A549 (cell line): ENCODE data around the gene NT5DC2. TPM values are rescaled to one million over a fixed set of nuclear protein-coding genes. Genes with fewer than 3 reads are reported as not detected.

ENCODE experiments used
- ATAC-seq, 2 experiments: fragments of 200-7000 bp in 1 of 2; fragments of >200 bp in 1 of 2; cut with Nextera tagmentation in 1 of 2; cut with Tn5 transposase in 1 of 2; 3 replicates each; pipeline versions ENCODE4 v1.8.0 to v1.9.1; 2018 to 2020; ENCODE audit warnings: mild to moderate bottlenecking in 1 of 2, moderate library complexity in 1 of 2
- CTCF ChIA-PET: fragments of 300-600 bp; sonication (Branson Sonifier 250); formaldehyde crosslinking; extraction: SDS; loops from one replicate; lab custom pipeline; 2021; ENCODE audit warnings: antibody characterized with exemption, inconsistent platforms; lab: Yijun Ruan, JAX
- POLR2A ChIA-PET: fragments of 350-600 bp; formaldehyde crosslinking; extraction: SDS; loops from one replicate; lab custom pipeline; 2021; ENCODE audit warnings: antibody characterized with exemption, inconsistent platforms; lab: Yijun Ruan, JAX
- DNase-seq, 2 experiments: peaks; one replicate each; pipeline versions ENCODE4 v3.0.0 to v3.0.0-alpha.2; 2011 to 2016; ENCODE audit warnings: low read depth in 1 of 2, low spot score in 1 of 2
- FAIRE-seq: peaks from 2 replicates; lab custom pipeline; 2011; peaks lifted over from hg19 to GRCh38; lab: Jason Lieb, UNC
- H3K27ac ChIP-seq, 2 experiments: fragments of >200 bp; sonication (Bioruptor Twin); formaldehyde crosslinking; 3 replicates each; pipeline ENCODE4 v1.5.1; 2016 to 2017
- H3K4me1 ChIP-seq: fragments of >200 bp; sonication (Bioruptor Twin); formaldehyde crosslinking; 3 replicates; pipeline ENCODE4 v1.6.1; 2016
- H3K4me2 ChIP-seq: fragments of >200 bp; sonication (Bioruptor Twin); formaldehyde crosslinking; 3 replicates; pipeline ENCODE4 v1.6.1; 2016
- H3K4me3 ChIP-seq: fragments of >200 bp; sonication (Bioruptor Twin); formaldehyde crosslinking; 3 replicates; pipeline ENCODE4 v1.5.1; 2016
- H3K9me3 ChIP-seq: fragments of >200 bp; sonication (Bioruptor Twin); formaldehyde crosslinking; 3 replicates; pipeline ENCODE4 v1.6.1; 2016
- BCL3 ChIP-seq: fragments of >200 bp; sonication (Bioruptor Twin); formaldehyde crosslinking; IDR thresholded peaks from 3 replicates; pipeline ENCODE4 v1.6.1; 2016
- CTCF ChIP-seq: fragments of >200 bp; sonication (Bioruptor Twin); formaldehyde crosslinking; IDR thresholded peaks from 3 replicates; pipeline ENCODE4 v1.5.1; 2016
- EHMT2 ChIP-seq: fragments of 200-600 bp; sonication (generic); IDR thresholded peaks from 2 replicates; pipeline ENCODE4 v1.6.1; 2016; ENCODE audit warnings: antibody characterized with exemption, low read depth, mild to moderate bottlenecking, moderate library complexity
- FOSL2 ChIP-seq, 2 experiments: fragments of 450-650 bp in 1 of 2; fragments of >200 bp in 1 of 2; sonication (Bioruptor Twin) in 1 of 2; formaldehyde crosslinking; IDR thresholded peaks; 2 replicates each; pipeline versions ENCODE4 v1.5.0 to v1.6.1; 2016 to 2020; ENCODE audit warnings: mild to moderate bottlenecking in 1 of 2, moderate library complexity in 1 of 2
- GATA3 ChIP-seq: IDR thresholded peaks from 2 replicates; pipeline ENCODE4 v1.6.1; 2012; ENCODE audit warnings: borderline replicate concordance
- HMGXB4 ChIP-seq: fragments of 250-450 bp; sonication (Bioruptor Pico); IDR thresholded peaks from 2 replicates; pipeline ENCODE4 v1.5.0; 2021; ENCODE audit warnings: mild to moderate bottlenecking, moderate library complexity, borderline replicate concordance
- HOXA7 ChIP-seq: fragments of 250-450 bp; sonication (Bioruptor Pico); IDR thresholded peaks from 2 replicates; pipeline ENCODE4 v1.5.0; 2020; ENCODE audit warnings: mild to moderate bottlenecking, moderate library complexity
- HOXB13 ChIP-seq: fragments of 250-450 bp; sonication (Bioruptor Pico); IDR thresholded peaks from 2 replicates; pipeline ENCODE4 v1.5.0; 2020; ENCODE audit warnings: low read depth, mild to moderate bottlenecking, moderate library complexity
- JUN ChIP-seq, 2 experiments: fragments of >200 bp; sonication (Bioruptor Twin); formaldehyde crosslinking; IDR thresholded peaks; 2 replicates in 1 of 2; 3 replicates in 1 of 2; pipeline ENCODE4 v1.6.1; 2016 to 2017
- KDM1A ChIP-seq: fragments of 200-600 bp; sonication (generic); IDR thresholded peaks from 2 replicates; pipeline ENCODE4 v1.6.1; 2016; ENCODE audit warnings: low read depth, mild to moderate bottlenecking
- KDM5A ChIP-seq: fragments of 200-600 bp; sonication (generic); IDR thresholded peaks from 2 replicates; pipeline ENCODE4 v1.6.1; 2016; ENCODE audit warnings: antibody characterized with exemption, mild to moderate bottlenecking
- MAZ ChIP-seq: fragments of 150-350 bp; IDR thresholded peaks from 2 replicates; pipeline ENCODE4 v1.6.1; 2014; ENCODE audit warnings: antibody characterized with exemption, low read depth, low read length, borderline replicate concordance
- NPAS2 ChIP-seq: fragments of 250-450 bp; sonication (Bioruptor Pico); IDR thresholded peaks from 2 replicates; pipeline ENCODE4 v1.8.0; 2022; ENCODE audit warnings: mild to moderate bottlenecking, moderate library complexity, borderline replicate concordance
- PBX3 ChIP-seq: IDR thresholded peaks from 2 replicates; pipeline ENCODE4 v1.6.1; 2012
- POLR2A ChIP-seq: IDR thresholded peaks from 2 replicates; pipeline ENCODE4 v1.6.1; 2012; ENCODE audit warnings: mild to moderate bottlenecking, low read length
- POLR2AphosphoS2 ChIP-seq: conservative IDR thresholded peaks from 2 replicates; pipeline ENCODE4 v1.6.1; 2012; ENCODE audit warnings: low read length, improper control_type of control experiment, inconsistent platforms
- RFX5 ChIP-seq: fragments of 450-650 bp; IDR thresholded peaks from 2 replicates; pipeline ENCODE4 v1.7.1; 2014; ENCODE audit warnings: antibody characterized with exemption, mild to moderate bottlenecking, moderate library complexity
- SREBF2 ChIP-seq: fragments of 450-650 bp; IDR thresholded peaks from 2 replicates; pipeline ENCODE4 v1.6.1; 2014; ENCODE audit warnings: mild to moderate bottlenecking, moderate library complexity
- TP53 ChIP-seq: fragments of 250-450 bp; sonication (Bioruptor Pico); IDR thresholded peaks from 2 replicates; pipeline ENCODE4 v1.5.0; 2021; ENCODE audit warnings: mild to moderate bottlenecking, moderate library complexity
- WGBS: methylation state at CpG from one replicate; pipeline ENCODE4 v1.1.6; 2017; ENCODE audit errors: missing lambda C conversion rate; 5-methylcytosine and 5-hydroxymethylcytosine counted together
- polyA plus RNA-seq, 4 experiments: library from polyadenylated mRNA; depleted of rRNA in 3 of 4; stranded (reverse); fragments of >200 nt; fragmentation: RNase III in 1 of 4; extraction: RNeasy Plus Mini Kit Qiagen cat#74134 plus additional on column Dnase treatment in 1 of 4; gene quantifications; 2 replicates in 3 of 4; 3 replicates in 1 of 4; pipeline ENCODE4 v1.2.3, GENCODE V29; 2011 to 2017
- small RNA-seq, 6 experiments: library from RNA; depleted of rRNA; stranded (forward); fragments of <200 nt; gene quantifications; one replicate each; pipeline ENCODE3, GENCODE V24; 2012

NT5DC2 gene
- polyA plus RNA-seq, 2 of the 4 experiments (the other 2 are of a cell fraction), result 23.2 to 81.1 TPM

GRCh38 chr3:52477076-52477795 is 56.4 kb downstream of the NT5DC2 start:
- DNase-seq (no peak), ATAC-seq (no peak), FAIRE-seq (no peak)
- Histone ChIP-seq H3K27ac (no peak overlapping the region), H3K4me2 (no peak overlapping the region), H3K4me1 (no peaks in the 10 kb centered on the region), H3K9me3 (no peaks in the 10 kb centered on the region), H3K4me3 (no peak overlapping the region)
- WGBS, result 86% methylated on average over 8 of the region's 16 CpGs
- ChIA-PET POLR2A (no interaction called here), CTCF (no interaction called here)
- TF ChIP-seq GATA3 (no peak), BCL3 (no peak), SREBF2 (no peak), JUN (IDR thresholded peaks at IDR 0.05) (no peak), PBX3 (no peak), NPAS2 (CRISPR knock-in tag) (no peak), KDM5A (no peak), FOSL2 (IDR thresholded peaks at IDR 0.05) (no peak), FOSL2 (CRISPR knock-in tag; IDR thresholded peaks at IDR 0.05) (no peak), MAZ (no peak), HOXB13 (CRISPR knock-in tag) (no peak), HOXA7 (CRISPR knock-in tag) (no peak), POLR2A (no peak), CTCF (no peak), RFX5 (no peak), HMGXB4 (CRISPR knock-in tag) (no peak), EHMT2 (no peak), KDM1A (no peak), TP53 (CRISPR knock-in tag) (no peak), POLR2AphosphoS2 (no peak)

Small RNA genes within 50 kb of the gene (small RNA-seq; reads per million reads assigned to genes)
- 0 reads per million in 6 experiments for gene RNU6-856P
- 0 reads per million in 6 experiments for gene RNU6ATAC16P

Other genes starting within 250 kb of the NT5DC2 start
- 4.4 and 5.7 TPM in 2 replicates for gene GLYCTK, start 246.0 kb downstream of the NT5DC2 start, polyA plus RNA-seq (2011; rRNA removed)
- gene GLYCTK, start 246.0 kb downstream of the NT5DC2 start, polyA plus RNA-seq (2017; fragmentation: RNase III; extraction: RNeasy Plus Mini Kit Qiagen cat#74134 plus additional on column Dnase treatment), result 4.6 to 5.1 TPM (median 4.9 TPM) in 3 replicates
- gene DNAH1, start 217.5 kb downstream of the NT5DC2 start, polyA plus RNA-seq (2011; rRNA removed), result 1.6 and 2.9 TPM in 2 replicates
- 0.63 to 0.88 TPM (median 0.65 TPM) in 3 replicates for gene DNAH1, start 217.5 kb downstream of the NT5DC2 start, polyA plus RNA-seq (2017; fragmentation: RNase III; extraction: RNeasy Plus Mini Kit Qiagen cat#74134 plus additional on column Dnase treatment)
- gene BAP1, start 123.8 kb downstream of the NT5DC2 start, polyA plus RNA-seq (2011; rRNA removed), result 32.7 and 36.0 TPM in 2 replicates
- 33.3 to 39.4 TPM (median 38.1 TPM) in 3 replicates for gene BAP1, start 123.8 kb downstream of the NT5DC2 start, polyA plus RNA-seq (2017; fragmentation: RNase III; extraction: RNeasy Plus Mini Kit Qiagen cat#74134 plus additional on column Dnase treatment)
- gene PHF7, start 123.2 kb downstream of the NT5DC2 start, polyA plus RNA-seq (2011; rRNA removed), result 4.0 and 6.0 TPM in 2 replicates
- 2.7 to 3.8 TPM (median 3.0 TPM) in 3 replicates for gene PHF7, start 123.2 kb downstream of the NT5DC2 start, polyA plus RNA-seq (2017; fragmentation: RNase III; extraction: RNeasy Plus Mini Kit Qiagen cat#74134 plus additional on column Dnase treatment)
- gene SEMA3G, start 88.8 kb downstream of the NT5DC2 start, polyA plus RNA-seq (2011; rRNA removed), result 0.05 and 0.08 TPM in 2 replicates
- gene SEMA3G, start 88.8 kb downstream of the NT5DC2 start, polyA plus RNA-seq (2017; fragmentation: RNase III; extraction: RNeasy Plus Mini Kit Qiagen cat#74134 plus additional on column Dnase treatment), result 0.13 to 0.24 TPM (median 0.13 TPM) in 3 replicates
- 2.1 and 4.5 TPM in 2 replicates for gene TNNC1, start 79.8 kb downstream of the NT5DC2 start, polyA plus RNA-seq (2011; rRNA removed)
- gene TNNC1, start 79.8 kb downstream of the NT5DC2 start, polyA plus RNA-seq (2017; fragmentation: RNase III; extraction: RNeasy Plus Mini Kit Qiagen cat#74134 plus additional on column Dnase treatment), result 2.6 to 3.3 TPM (median 2.8 TPM) in 3 replicates
- gene NISCH, start 78.3 kb downstream of the NT5DC2 start, polyA plus RNA-seq (2011; rRNA removed), result 17.3 and 19.2 TPM in 2 replicates
- gene NISCH, start 78.3 kb downstream of the NT5DC2 start, polyA plus RNA-seq (2017; fragmentation: RNase III; extraction: RNeasy Plus Mini Kit Qiagen cat#74134 plus additional on column Dnase treatment), result 17.8 to 19.8 TPM (median 18.2 TPM) in 3 replicates
- gene STAB1, start 38.5 kb downstream of the NT5DC2 start, polyA plus RNA-seq (2011; rRNA removed), result 0.03 TPM in 1 of 2 replicates, not detected in the other
- 0.04 to 0.07 TPM in 2 of 3 replicates, not detected in the other for gene STAB1, start 38.5 kb downstream of the NT5DC2 start, polyA plus RNA-seq (2017; fragmentation: RNase III; extraction: RNeasy Plus Mini Kit Qiagen cat#74134 plus additional on column Dnase treatment)
- gene UQCC5, start 2.7 kb upstream of the NT5DC2 start, polyA plus RNA-seq (2011; rRNA removed), result 9.3 and 11.7 TPM in 2 replicates
- gene UQCC5, start 2.7 kb upstream of the NT5DC2 start, polyA plus RNA-seq (2017; fragmentation: RNase III; extraction: RNeasy Plus Mini Kit Qiagen cat#74134 plus additional on column Dnase treatment), result 60.8 to 66.7 TPM (median 63.3 TPM) in 3 replicates
- 21.6 and 24.9 TPM in 2 replicates for gene PBRM1, start 152.1 kb upstream of the NT5DC2 start, polyA plus RNA-seq (2011; rRNA removed)
- 15.0 to 16.7 TPM (median 15.4 TPM) in 3 replicates for gene PBRM1, start 152.1 kb upstream of the NT5DC2 start, polyA plus RNA-seq (2017; fragmentation: RNase III; extraction: RNeasy Plus Mini Kit Qiagen cat#74134 plus additional on column Dnase treatment)
- 125 and 139 TPM in 2 replicates for gene GNL3, start 152.2 kb upstream of the NT5DC2 start, polyA plus RNA-seq (2011; rRNA removed)
- 123 to 146 TPM (median 125 TPM) in 3 replicates for gene GNL3, start 152.2 kb upstream of the NT5DC2 start, polyA plus RNA-seq (2017; fragmentation: RNase III; extraction: RNeasy Plus Mini Kit Qiagen cat#74134 plus additional on column Dnase treatment)
- 58.5 and 74.9 TPM in 2 replicates for gene GLT8D1, start 171.9 kb upstream of the NT5DC2 start, polyA plus RNA-seq (2011; rRNA removed)
- 37.3 to 40.2 TPM (median 37.8 TPM) in 3 replicates for gene GLT8D1, start 171.9 kb upstream of the NT5DC2 start, polyA plus RNA-seq (2017; fragmentation: RNase III; extraction: RNeasy Plus Mini Kit Qiagen cat#74134 plus additional on column Dnase treatment)
- gene SPCS1, start 172.2 kb upstream of the NT5DC2 start, polyA plus RNA-seq (2011; rRNA removed), result 140 and 180 TPM in 2 replicates
- 181 to 184 TPM (median 183 TPM) in 3 replicates for gene SPCS1, start 172.2 kb upstream of the NT5DC2 start, polyA plus RNA-seq (2017; fragmentation: RNase III; extraction: RNeasy Plus Mini Kit Qiagen cat#74134 plus additional on column Dnase treatment)
- 19.4 and 20.2 TPM in 2 replicates for gene NEK4, start 237.1 kb upstream of the NT5DC2 start, polyA plus RNA-seq (2011; rRNA removed)
- 11.4 to 12.1 TPM (median 11.4 TPM) in 3 replicates for gene NEK4, start 237.1 kb upstream of the NT5DC2 start, polyA plus RNA-seq (2017; fragmentation: RNase III; extraction: RNeasy Plus Mini Kit Qiagen cat#74134 plus additional on column Dnase treatment)
- gene ITIH1, start 243.7 kb upstream of the NT5DC2 start, polyA plus RNA-seq (2011; rRNA removed), result not detected in 2 replicates
- gene ITIH1, start 243.7 kb upstream of the NT5DC2 start, polyA plus RNA-seq (2017; fragmentation: RNase III; extraction: RNeasy Plus Mini Kit Qiagen cat#74134 plus additional on column Dnase treatment), result not detected in 3 replicates